Left lung (tissue), 10 donors: ENCODE results near the gene PRICKLE4. TPM values are rescaled to one million over a fixed set of nuclear protein-coding genes. Genes with fewer than 3 reads are reported as not detected.

Source experiments
- ATAC-seq: fragments of 200-7000 bp; cut with Tn5 transposase; one replicate; pipeline ENCODE4 v1.9.1; 2020; ENCODE audit warnings: moderate library complexity
- DNase-seq, 4 donors: peaks; one replicate each; pipeline ENCODE4 v3.0.0-alpha.2; 2013 to 2020
- H3K27ac ChIP-seq, 2 donors: fragments of 200-600 bp; sonication (generic) in 1 of 2; one replicate each; pipeline versions ENCODE4 v1.5.0 to v1.8.0; 2020 to 2021
- H3K27me3 ChIP-seq, 2 donors: fragments of 200-600 bp; sonication (generic) in 1 of 2; one replicate each; pipeline versions ENCODE4 v1.5.0 to v1.8.0; 2020 to 2021
- H3K36me3 ChIP-seq, 2 donors: fragments of 200-600 bp; sonication (generic) in 1 of 2; one replicate each; pipeline versions ENCODE4 v1.5.0 to v1.8.0; 2020 to 2021
- H3K4me1 ChIP-seq, 2 donors: fragments of 200-600 bp; one replicate each; pipeline ENCODE4 v1.8.0; 2021
- H3K4me3 ChIP-seq, 2 donors: fragments of 200-600 bp; sonication (generic) in 1 of 2; one replicate each; pipeline versions ENCODE4 v1.5.0 to v1.8.0; 2020 to 2021; ENCODE audit warnings: mild to moderate bottlenecking in 1 of 2
- H3K9me3 ChIP-seq, 2 donors: fragments of 200-600 bp; sonication (generic) in 1 of 2; one replicate each; pipeline versions ENCODE4 v1.5.0 to v1.8.0; 2020 to 2021
- CTCF ChIP-seq, 2 donors: fragments of 200-600 bp; sonication (generic) in 1 of 2; IDR thresholded peaks; one replicate each; pipeline versions ENCODE4 v1.5.0 to v1.8.0; 2021; ENCODE audit warnings: antibody characterized with exemption in 2 of 2
- intact Hi-C, 2 donors: fragments of 100-400 bp; cut with DNase I; formaldehyde crosslinking; loops; one replicate each; pipeline versions ENCODE4 v1.11.2 to v1.14.2; 2022
- polyA plus RNA-seq, 6 donors: library from polyadenylated mRNA; unstranded; fragments of 120-200 nt; gene quantifications; one replicate each; pipeline ENCODE4 v1.2.1, GENCODE V29; 2013; ENCODE audit not compliant: insufficient read length in 6 of 6
- total RNA-seq, 2 donors: library from RNA; stranded (reverse); fragmentation: NEBNext Ultra II Directional; extraction: Animal tissue kit (Norgen Biotek cat#: 25700); gene quantifications; one replicate each; pipeline ENCODE4 v1.2.1, GENCODE V29; 2021
- donor health status: DM: no; HTN: yes; CAD: no.
- donor health status: DM: no; HTN: no; CAD: no.

The PRICKLE4 gene
- total and polyA plus RNA-seq, 8 donors: 4.5 to 13.7 (median 10.3) TPM

- peak within 1 kb of the TSS; percentile 58 to 83 for H3K4me3 ChIP-seq
- peaks cover 0 to 8% of the 10 kb centered on the region in 2 donors for H3K36me3 ChIP-seq
- intact Hi-C loops: loop anchor here in 1 of 2 donors (5.0 kb wide), 1 partner anchor 267 kb away; no protein-coding TSS in a partner anchor
- no peaks in the 10 kb centered on the region for H3K27me3 ChIP-seq
- no peaks in the 10 kb centered on the region for H3K9me3 ChIP-seq
- peak within 1 kb of the TSS; percentile 82 to 87 for H3K27ac ChIP-seq
- ATAC-seq: peak; percentile 90
- peaks cover 14 to 69% of the 10 kb centered on the region in 2 donors for H3K4me1 ChIP-seq
- peak; percentile 78 to 92 for TF ChIP-seq CTCF (IDR thresholded peaks at IDR 0.05)
- DNase-seq: peak; percentile 97 to 100 (median 99)
Measured at GRCh38 chr6:41779788-41780550, 613 bp upstream of the PRICKLE4 start, which contains the start of gene FRS3. Gene FRS3 (minus strand): TSS chr6:41779900. CDS start chr6:41776987, 2,913 bp downstream.

GRCh38 chr6:41781366-41781730 is 766 bp downstream of the PRICKLE4 start:
- Histone ChIP-seq H3K27me3 (no peaks in the 10 kb centered on the region), H3K9me3 (no peaks in the 10 kb centered on the region), H3K4me1 (peaks cover 24 to 75% of the 10 kb centered on the region in 2 donors), H3K4me3 (peak overlapping the region; percentile 58 to 83), H3K36me3 (no peaks in the 10 kb centered on the region), H3K27ac (peak overlapping the region; percentile 82 to 87)
- intact Hi-C loops: loop anchor here in 1 of 2 donors (5.0 kb wide), 1 partner anchor 266 kb away; no protein-coding TSS in a partner anchor
- peak in 1 of 4 donors; percentile 73 for DNase-seq
- peak; percentile 8 for ATAC-seq
- no peak for TF ChIP-seq CTCF (IDR thresholded peaks at IDR 0.05)

- TF ChIP-seq CTCF (IDR thresholded peaks at IDR 0.05): no peak
- Histone ChIP-seq H3K4me1 (peaks cover 24 to 60% of the 10 kb centered on the region in 2 donors), H3K4me3 (no peak overlapping the region)
Measured at GRCh38 chr6:41783106-41783780, 2.7 kb downstream of the PRICKLE4 start.

GRCh38 chr6:41784581-41785171 is 4.1 kb downstream of the PRICKLE4 start:
- DNase-seq (no peak), ATAC-seq (no peak)
- no peak for TF ChIP-seq CTCF (IDR thresholded peaks at IDR 0.05)
- Histone ChIP-seq H3K36me3 (peaks cover 0 to 7% of the 10 kb centered on the region in 2 donors), H3K9me3 (no peaks in the 10 kb centered on the region), H3K27ac (peak overlapping the region; percentile 13 to 41), H3K27me3 (no peaks in the 10 kb centered on the region), H3K4me3 (no peak overlapping the region), H3K4me1 (peaks cover 17 to 62% of the 10 kb centered on the region in 2 donors)
- intact Hi-C loops: loop anchor here in 1 of 2 donors (5.0 kb wide), 1 partner anchor 263 kb away; no protein-coding TSS in a partner anchor

More at GRCh38 chr6:41783106-41783780, 2.7 kb downstream of the PRICKLE4 start:
- H3K9me3 ChIP-seq: no peaks in the 10 kb centered on the region
- no peaks in the 10 kb centered on the region for H3K27me3 ChIP-seq
- DNase-seq: no peak
- no peak for ATAC-seq
- intact Hi-C loops: loop anchor here in 1 of 2 donors (5.0 kb wide), 1 partner anchor 264 kb away; no protein-coding TSS in a partner anchor
- H3K36me3 ChIP-seq: no peaks in the 10 kb centered on the region
- no peak overlapping the region for H3K27ac ChIP-seq
